ENCODE data around the gene BRAP.

The BRAP gene

DNA sequence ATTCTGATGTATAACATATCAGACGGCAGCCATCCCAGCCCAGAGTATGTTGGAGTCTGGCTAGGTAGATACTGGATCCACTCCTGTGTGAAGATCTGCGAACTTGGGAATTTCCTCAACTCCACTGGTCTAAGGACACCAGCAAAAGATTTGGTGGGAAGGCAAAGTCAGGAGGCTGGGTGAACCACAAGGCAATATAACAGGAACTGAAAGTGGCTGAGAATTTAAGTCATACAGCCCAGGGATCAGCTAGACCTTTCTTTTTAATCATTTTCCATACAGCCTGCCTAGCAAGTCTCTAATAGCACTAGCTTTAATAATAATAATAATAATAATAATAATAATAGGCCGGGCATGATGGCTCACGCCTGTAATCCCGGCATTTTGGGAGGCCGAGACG, 34.8 kb downstream of the BRAP start:
- no peak overlapping the region for H3K27ac ChIP-seq
- no peak for TF ChIP-seq ZFX (IDR thresholded peaks at IDR 0.05; ENCODE audit: borderline replicate concordance)
- TF ChIP-seq, protein P1, sequence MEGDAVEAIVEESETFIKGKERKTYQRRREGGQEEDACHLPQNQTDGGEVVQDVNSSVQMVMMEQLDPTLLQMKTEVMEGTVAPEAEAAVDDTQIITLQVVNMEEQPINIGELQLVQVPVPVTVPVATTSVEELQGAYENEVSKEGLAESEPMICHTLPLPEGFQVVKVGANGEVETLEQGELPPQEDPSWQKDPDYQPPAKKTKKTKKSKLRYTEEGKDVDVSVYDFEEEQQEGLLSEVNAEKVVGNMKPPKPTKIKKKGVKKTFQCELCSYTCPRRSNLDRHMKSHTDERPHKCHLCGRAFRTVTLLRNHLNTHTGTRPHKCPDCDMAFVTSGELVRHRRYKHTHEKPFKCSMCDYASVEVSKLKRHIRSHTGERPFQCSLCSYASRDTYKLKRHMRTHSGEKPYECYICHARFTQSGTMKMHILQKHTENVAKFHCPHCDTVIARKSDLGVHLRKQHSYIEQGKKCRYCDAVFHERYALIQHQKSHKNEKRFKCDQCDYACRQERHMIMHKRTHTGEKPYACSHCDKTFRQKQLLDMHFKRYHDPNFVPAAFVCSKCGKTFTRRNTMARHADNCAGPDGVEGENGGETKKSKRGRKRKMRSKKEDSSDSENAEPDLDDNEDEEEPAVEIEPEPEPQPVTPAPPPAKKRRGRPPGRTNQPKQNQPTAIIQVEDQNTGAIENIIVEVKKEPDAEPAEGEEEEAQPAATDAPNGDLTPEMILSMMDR (IDR thresholded peaks at IDR 0.05): no peak

DNA sequence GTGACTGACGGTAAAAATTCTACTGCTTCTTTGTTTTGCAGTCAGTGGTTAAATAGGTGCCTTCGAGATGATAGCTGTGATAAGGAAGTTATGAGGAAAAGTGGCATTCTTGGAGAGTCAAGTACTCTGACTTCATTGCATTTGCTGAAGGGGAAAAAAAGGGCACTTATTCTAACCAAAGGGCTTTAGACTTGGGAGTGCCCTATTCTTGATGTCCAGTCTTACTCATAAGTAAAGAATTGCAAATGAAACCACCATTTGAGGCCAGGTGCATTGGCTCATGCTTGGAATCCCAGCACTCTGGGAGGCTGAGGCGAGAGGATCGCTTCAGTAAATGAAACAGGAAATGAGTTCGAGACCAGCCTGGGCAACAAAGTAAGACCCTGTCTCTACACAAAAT, 40.3 kb downstream of the BRAP start:
- no peak overlapping the region for H3K27ac ChIP-seq
- no peak for TF ChIP-seq ZFX (IDR thresholded peaks at IDR 0.05; ENCODE audit: borderline replicate concordance)
- TF ChIP-seq, protein P1 (IDR thresholded peaks at IDR 0.05): no peak

DNA sequence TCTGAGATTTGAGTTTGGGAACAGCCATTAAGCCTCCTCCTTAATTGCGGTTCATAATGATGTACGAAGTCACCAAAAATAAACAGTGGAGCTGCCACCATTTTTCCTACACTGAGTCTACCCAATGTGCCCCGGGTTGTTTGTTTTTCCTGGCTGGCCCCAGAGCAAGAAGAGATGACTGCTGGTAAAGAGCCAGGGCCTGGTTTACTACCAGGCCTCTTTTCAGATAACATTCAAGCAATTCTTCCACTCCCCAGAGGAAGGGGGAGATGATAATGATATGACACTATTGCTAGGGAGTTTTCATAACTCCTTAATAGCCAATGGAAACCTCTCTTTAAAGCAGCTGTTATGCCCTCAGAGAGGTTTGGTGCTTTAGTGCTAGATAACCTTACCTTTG, 42.3 kb downstream of the BRAP start:
- H3K27ac ChIP-seq: peak overlapping the region; percentile 60
- TF ChIP-seq, protein P1 (IDR thresholded peaks at IDR 0.05): no peak
- no peak for TF ChIP-seq ZFX (IDR thresholded peaks at IDR 0.05; ENCODE audit: borderline replicate concordance)

DNA sequence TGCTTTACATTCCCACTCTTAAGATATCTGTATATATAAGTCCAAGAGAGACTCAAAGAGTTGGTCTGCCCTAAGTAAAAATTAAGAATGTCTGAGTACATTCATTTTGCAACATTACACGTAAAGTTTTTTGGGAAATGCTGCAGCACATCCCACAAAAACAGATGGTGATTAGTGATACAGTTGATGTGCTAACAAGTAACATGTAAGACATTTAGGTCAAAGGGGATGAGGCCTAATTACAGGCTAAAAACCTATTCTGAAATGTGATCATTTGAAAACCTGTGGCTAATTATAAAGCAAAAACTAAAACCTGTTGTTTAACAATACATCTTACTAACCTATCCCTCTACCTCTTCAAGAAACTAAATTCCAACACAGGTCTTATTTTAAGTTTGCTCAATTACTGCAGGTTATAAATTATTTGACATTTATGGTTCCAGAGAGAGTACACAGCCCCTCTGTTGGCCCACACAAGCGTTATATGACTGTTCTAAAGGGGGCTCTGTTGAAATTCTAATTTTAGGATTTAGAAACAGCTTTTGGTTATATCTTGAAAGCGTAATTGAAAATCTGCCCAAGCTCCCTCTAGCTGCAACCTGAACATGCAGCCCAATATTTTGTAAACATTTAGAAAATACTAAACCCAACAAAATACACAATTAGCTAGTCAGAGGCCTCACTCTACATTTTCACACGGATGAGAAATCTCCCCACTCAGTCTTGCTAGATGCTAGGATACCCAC, 42.9 kb downstream of the BRAP start:
- TF ChIP-seq ZFX (IDR thresholded peaks at IDR 0.05; ENCODE audit: borderline replicate concordance): no peak
- TF ChIP-seq, protein P1 (IDR thresholded peaks at IDR 0.05): no peak

DNA sequence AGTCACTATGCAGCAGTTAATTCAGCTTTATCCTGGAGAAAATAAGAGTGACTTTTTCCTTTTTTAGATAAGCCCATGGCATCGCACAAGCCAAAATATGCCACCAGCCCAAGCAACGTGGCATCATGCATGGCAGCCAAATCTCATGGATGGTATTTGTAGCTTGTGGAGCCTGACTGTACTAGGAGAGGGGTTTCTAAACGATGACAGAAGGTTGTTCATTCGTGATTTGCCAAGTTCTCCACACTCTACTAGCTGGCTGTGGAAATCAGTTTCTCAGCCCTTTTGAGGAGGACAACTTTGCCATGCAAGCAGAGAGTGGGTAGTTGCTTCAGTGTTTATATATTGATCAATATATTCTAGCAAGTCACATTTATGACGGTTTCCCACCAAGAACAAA, 45.2 kb downstream of the BRAP start:
- no peak overlapping the region for H3K27ac ChIP-seq
- TF ChIP-seq, protein P1 (IDR thresholded peaks at IDR 0.05): no peak
- TF ChIP-seq ZFX (IDR thresholded peaks at IDR 0.05; ENCODE audit: borderline replicate concordance): no peak

More for the DNA sequence above, 42.9 kb downstream of the BRAP start:
- H3K27ac ChIP-seq: peak overlapping the region; percentile 60

DNA sequence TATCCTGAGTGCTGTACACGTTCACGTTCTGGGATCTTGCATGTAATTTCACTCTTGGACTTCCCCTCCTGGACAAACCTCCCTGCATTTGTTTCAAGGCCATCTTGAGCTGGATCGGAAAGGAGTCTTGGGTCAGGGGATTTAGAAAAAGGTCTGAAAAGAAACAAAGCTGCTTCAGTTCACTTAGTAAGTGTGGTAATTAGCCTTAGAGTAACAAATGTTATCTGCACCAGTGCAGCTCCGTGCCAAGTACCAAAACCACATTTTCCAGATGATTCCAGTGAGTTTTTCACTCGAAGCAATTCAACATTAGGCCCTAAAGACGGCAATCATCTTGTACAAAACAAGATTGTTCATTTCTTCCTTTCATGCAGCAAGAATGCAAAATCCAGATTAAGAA, 47.2 kb downstream of the BRAP start:
- H3K27ac ChIP-seq: no peak overlapping the region
- TF ChIP-seq ZFX (IDR thresholded peaks at IDR 0.05; ENCODE audit: borderline replicate concordance): no peak
- TF ChIP-seq, protein P1 (IDR thresholded peaks at IDR 0.05): no peak

DNA sequence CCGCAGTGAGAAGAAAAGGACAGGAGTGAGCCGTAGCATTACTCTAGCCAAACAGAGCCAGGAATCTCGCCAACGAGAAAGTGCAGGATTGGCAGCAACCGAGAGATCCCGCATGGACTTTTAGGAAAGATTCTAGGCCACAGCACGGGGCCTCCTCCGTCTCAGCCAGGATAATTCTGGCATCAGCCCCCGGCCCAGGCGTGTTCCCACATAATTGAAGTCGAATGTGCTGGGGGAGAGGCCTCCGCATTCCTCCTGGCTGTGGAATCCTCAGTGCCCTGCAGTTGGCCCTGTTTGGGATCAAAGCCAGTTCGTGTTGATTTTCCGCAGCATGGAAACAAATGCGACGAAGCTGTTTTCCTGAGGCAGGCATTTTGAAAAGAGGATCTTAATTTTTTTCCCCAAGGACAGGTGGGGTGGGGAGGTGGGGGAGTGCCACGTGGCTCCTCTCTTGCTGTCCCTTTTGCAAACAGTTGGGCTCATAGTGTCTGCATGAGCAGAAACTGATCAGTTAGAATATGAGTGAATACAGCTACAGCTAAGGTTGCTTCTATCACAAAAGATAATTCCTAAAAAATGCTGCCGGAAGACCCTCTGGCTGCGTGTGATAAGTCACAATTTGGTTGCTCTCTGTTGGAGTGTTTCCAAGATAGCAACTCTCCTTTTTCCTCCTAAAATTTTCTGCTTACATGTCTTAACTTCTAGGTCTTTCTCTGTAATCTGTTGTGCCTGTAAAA, 49.4 kb downstream of the BRAP start:
- TF ChIP-seq, protein P1 (IDR thresholded peaks at IDR 0.05): no peak
- no peak for TF ChIP-seq ZFX (IDR thresholded peaks at IDR 0.05; ENCODE audit: borderline replicate concordance)
- H3K27ac ChIP-seq: no peak overlapping the region

All from 22Rv1 (cell line).